ENCODE results near the gene ABL1.

ABL1 gene

GRCh38 chr9:130829762-130830161 lies 5.3 kb upstream of the ABL1 start:
- H3K9me3 ChIP-seq (replicated peaks; ENCODE audit: low read length): no peaks in the 10 kb centered on the region
- no peaks in the 10 kb centered on the region for H3K36me3 ChIP-seq (ENCODE audit: insufficient read depth, low read length)
- H3K9ac ChIP-seq (ENCODE audit: low read depth, low read length): no peak overlapping the region
- H3K27me3 ChIP-seq (ENCODE audit: control insufficient read depth, insufficient read depth, low read length): no peaks in the 10 kb centered on the region
- no peak overlapping the region for H3K4me3 ChIP-seq (ENCODE audit: low read length)
- H3K4me2 ChIP-seq (ENCODE audit: low read length): no peak overlapping the region
- H3K4me1 ChIP-seq (ENCODE audit: control insufficient read depth, insufficient read depth, low read length): peaks cover 38% of the 10 kb centered on the region

- no peak overlapping the region for H3K4me3 ChIP-seq (ENCODE audit: low read length)
- H3K36me3 ChIP-seq (ENCODE audit: insufficient read depth, low read length): no peaks in the 10 kb centered on the region
- H3K9ac ChIP-seq (ENCODE audit: low read depth, low read length): no peak overlapping the region
- H3K4me1 ChIP-seq (ENCODE audit: control insufficient read depth, insufficient read depth, low read length): peaks cover 35% of the 10 kb centered on the region
- H3K9me3 ChIP-seq (replicated peaks; ENCODE audit: low read length): no peaks in the 10 kb centered on the region
- no peak overlapping the region for H3K4me2 ChIP-seq (ENCODE audit: low read length)
- no peaks in the 10 kb centered on the region for H3K27me3 ChIP-seq (ENCODE audit: control insufficient read depth, insufficient read depth, low read length)
Observed at GRCh38 chr9:130830231-130830760, 4.8 kb upstream of the ABL1 start.

- H3K9ac ChIP-seq (ENCODE audit: low read depth, low read length): no peak overlapping the region
- H3K4me1 ChIP-seq (ENCODE audit: control insufficient read depth, insufficient read depth, low read length): peaks cover 27% of the 10 kb centered on the region
- no peaks in the 10 kb centered on the region for H3K9me3 ChIP-seq (replicated peaks; ENCODE audit: low read length)
- H3K27me3 ChIP-seq (ENCODE audit: control insufficient read depth, insufficient read depth, low read length): no peaks in the 10 kb centered on the region
- no peaks in the 10 kb centered on the region for H3K36me3 ChIP-seq (ENCODE audit: insufficient read depth, low read length)
- H3K4me3 ChIP-seq (ENCODE audit: low read length): no peak overlapping the region
- no peak overlapping the region for H3K4me2 ChIP-seq (ENCODE audit: low read length)
Observed at GRCh38 chr9:130831077-130831476, 4.0 kb upstream of the ABL1 start.

- Histone ChIP-seq H3K27me3 (ENCODE audit: control insufficient read depth, insufficient read depth, low read length) (no peaks in the 10 kb centered on the region), H3K4me1 (ENCODE audit: control insufficient read depth, insufficient read depth, low read length) (peaks cover 36% of the 10 kb centered on the region), H3K9ac (ENCODE audit: low read depth, low read length) (peak overlapping the region; percentile 93), H3K4me2 (ENCODE audit: low read length) (peak overlapping the region; percentile 84), H3K9me3 (replicated peaks; ENCODE audit: low read length) (no peaks in the 10 kb centered on the region), H3K4me3 (ENCODE audit: low read length) (no peak overlapping the region), H3K36me3 (ENCODE audit: insufficient read depth, low read length) (no peaks in the 10 kb centered on the region)
Observed at GRCh38 chr9:130833031-130833990, 1.7 kb upstream of the ABL1 start.

DNA sequence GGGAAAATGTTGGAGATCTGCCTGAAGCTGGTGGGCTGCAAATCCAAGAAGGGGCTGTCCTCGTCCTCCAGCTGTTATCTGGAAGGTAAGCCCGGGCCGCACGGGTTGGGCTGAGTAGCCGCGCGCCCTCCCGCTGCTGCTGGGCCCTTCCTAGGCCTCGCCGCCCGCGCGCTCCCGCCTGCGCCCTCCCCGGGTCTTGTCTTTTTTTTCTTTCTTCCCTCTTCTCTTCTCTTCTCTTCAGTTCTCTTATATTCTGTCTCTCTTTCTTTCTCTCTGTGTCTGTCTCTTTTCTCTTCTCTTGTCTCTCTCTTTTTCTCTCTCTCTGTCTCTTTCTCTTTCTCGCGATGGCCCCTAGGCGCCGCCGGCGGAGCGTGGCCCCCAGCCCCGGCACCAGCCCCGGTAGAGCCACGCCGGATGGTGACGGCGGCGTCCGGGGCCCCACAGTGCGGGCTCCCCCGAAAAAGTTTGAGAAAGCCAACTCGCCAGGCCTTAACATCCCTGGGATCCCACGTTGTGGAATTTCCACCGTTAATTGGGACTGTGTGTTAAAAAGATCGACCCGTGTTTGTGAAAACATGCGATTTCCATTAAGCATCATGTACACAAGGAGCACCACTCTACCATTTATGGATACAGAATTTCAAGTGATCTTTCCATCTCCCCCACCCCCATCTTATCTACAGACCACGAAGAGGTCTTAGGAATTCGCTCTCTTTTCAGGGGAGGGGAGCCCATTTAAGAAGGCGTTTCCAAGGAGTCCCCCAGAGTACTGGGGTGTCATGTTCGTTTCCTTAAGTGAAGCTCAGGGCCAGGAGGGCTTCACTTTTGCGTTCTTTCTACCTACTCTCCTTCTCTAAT lies 616 bp downstream of the ABL1 start:
- no peaks in the 10 kb centered on the region for H3K27me3 ChIP-seq (ENCODE audit: control insufficient read depth, insufficient read depth, low read length)
- no peaks in the 10 kb centered on the region for H3K9me3 ChIP-seq (replicated peaks; ENCODE audit: low read length)
- H3K4me1 ChIP-seq (ENCODE audit: control insufficient read depth, insufficient read depth, low read length): peaks cover 49% of the 10 kb centered on the region
- H3K4me2 ChIP-seq (ENCODE audit: low read length): peak overlapping the region; percentile 99
- peak overlapping the region; percentile 99 for H3K9ac ChIP-seq (ENCODE audit: low read depth, low read length)
- peak overlapping the region; percentile 89 for H3K4me3 ChIP-seq (ENCODE audit: low read length)
- H3K36me3 ChIP-seq (ENCODE audit: insufficient read depth, low read length): no peaks in the 10 kb centered on the region

DNA sequence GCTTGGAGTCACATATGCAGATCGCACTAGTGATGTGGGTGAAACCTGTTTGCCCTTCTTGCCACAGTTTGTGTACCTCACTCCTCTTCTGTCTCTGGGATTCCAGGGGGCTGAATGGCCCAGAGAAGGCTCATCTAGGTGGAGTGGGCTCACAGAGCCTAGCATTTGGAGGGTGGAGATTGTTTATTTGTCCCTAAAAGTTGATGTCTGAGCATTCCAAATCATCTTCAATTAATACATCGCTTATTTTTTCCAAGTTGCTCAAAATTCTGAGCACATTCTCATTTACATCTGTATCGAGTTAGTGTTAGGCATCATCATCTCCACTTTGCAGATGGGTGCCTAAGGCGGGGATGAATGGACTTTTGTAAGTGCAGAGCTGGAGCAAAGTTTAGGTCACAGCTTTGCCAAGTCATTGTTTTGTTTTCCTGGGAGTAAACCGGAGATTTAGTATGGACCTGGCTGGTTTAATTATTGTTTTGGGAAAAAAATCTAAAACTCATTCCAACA lies 2.0 kb downstream of the ABL1 start:
- peak overlapping the region; percentile 99 for H3K9ac ChIP-seq (ENCODE audit: low read depth, low read length)

DNA sequence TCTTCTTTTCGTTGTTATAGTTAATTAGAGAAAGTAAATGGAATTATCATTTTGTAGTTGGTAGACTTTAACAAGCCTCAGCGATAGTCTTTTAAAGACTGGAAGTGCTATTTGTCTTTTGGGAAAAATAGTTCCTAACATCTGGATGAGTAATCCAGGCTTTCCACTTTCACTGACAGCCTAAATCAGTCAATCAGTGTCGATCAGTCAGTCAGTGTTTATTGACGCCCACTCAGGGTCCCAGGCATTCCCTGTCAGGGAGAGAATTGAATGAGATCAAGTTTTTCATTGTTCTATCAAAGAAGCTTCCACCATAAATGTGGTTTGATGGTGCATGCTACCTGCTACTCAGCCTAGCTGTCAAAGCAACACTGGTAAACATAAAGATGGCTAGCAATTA lies 2.6 kb downstream of the ABL1 start:
- H3K4me1 ChIP-seq (ENCODE audit: control insufficient read depth, insufficient read depth, low read length): peaks cover 56% of the 10 kb centered on the region
- H3K4me3 ChIP-seq (ENCODE audit: low read length): peak overlapping the region; percentile 89
- H3K9me3 ChIP-seq (replicated peaks; ENCODE audit: low read length): no peaks in the 10 kb centered on the region
- H3K27me3 ChIP-seq (ENCODE audit: control insufficient read depth, insufficient read depth, low read length): no peaks in the 10 kb centered on the region
- no peaks in the 10 kb centered on the region for H3K36me3 ChIP-seq (ENCODE audit: insufficient read depth, low read length)
- peak overlapping the region; percentile 99 for H3K4me2 ChIP-seq (ENCODE audit: low read length)
- H3K9ac ChIP-seq (ENCODE audit: low read depth, low read length): peak overlapping the region; percentile 99

More for the DNA sequence above, 2.0 kb downstream of the ABL1 start:
- peak overlapping the region; percentile 99 for H3K4me2 ChIP-seq (ENCODE audit: low read length)
- H3K27me3 ChIP-seq (ENCODE audit: control insufficient read depth, insufficient read depth, low read length): no peaks in the 10 kb centered on the region
- no peaks in the 10 kb centered on the region for H3K9me3 ChIP-seq (replicated peaks; ENCODE audit: low read length)
- H3K4me3 ChIP-seq (ENCODE audit: low read length): peak overlapping the region; percentile 89
- no peaks in the 10 kb centered on the region for H3K36me3 ChIP-seq (ENCODE audit: insufficient read depth, low read length)
- peaks cover 50% of the 10 kb centered on the region for H3K4me1 ChIP-seq (ENCODE audit: control insufficient read depth, insufficient read depth, low read length)

DNA sequence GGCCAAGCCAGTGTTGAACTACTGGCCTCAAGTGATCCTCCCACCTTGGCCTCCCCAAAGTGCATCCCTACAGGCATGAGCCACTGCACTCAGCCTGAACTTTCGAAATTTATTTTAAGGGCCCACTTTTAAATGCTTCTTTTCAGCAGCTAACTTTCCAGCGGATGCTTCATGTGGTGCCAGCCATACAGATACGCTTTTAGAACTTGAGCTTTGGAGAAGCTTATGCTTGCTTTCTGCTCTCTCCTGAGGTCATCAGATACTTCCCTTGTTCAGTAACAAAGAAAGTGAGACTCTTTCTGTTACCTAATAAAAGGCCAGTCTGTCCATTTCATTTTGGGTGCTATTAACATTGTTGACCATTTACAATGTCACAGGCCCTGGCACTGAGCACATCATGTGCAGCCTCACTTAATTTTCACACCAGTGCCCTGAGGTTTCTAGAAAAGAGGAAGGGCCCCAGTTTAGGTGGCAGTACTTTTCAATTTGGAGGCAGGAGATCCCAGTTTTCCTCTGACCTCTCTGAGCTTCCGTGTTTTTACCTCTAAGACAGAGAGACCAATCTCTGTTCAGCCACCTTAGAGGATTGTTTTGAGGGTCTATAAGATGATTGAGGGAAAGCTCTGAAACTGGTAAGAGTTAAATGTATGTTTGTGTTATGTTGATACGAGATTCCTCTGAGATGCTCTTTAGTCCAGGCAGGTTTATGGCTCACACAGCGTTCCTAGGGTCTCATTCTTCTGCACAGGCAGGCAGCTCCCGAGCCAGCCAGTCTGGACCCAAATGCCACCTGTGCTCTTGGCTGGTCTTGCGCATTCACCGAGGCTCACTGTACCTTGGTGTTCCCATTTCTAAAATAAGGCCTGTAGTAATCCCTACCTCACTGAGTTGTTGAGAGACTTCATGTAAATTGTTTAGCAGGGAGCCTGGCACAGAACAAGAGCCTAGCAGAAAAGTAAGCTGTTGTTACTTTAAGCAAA lies 4.4 kb downstream of the ABL1 start:
- H3K4me1 ChIP-seq (ENCODE audit: control insufficient read depth, insufficient read depth, low read length): peaks cover 60% of the 10 kb centered on the region

DNA sequence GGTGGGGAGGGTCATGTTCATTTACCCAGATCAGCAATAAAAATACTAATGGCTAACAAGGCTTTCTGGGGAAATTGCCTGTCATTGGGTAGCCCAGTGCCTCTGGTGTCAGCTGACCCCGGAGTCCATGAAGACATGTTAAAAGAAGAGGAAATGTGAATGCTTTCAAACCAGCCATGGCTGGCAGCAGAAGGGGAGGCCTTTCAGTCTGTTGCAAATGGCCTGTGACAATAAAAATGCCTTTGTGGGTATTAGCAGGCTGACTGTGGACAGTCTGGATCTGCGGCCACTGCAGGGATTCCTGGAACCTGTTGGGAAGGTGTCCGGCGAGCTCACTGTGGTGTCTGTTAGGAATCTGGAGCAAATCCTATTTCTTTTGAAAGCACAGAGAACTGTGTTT lies 7.5 kb downstream of the ABL1 start:
- Histone ChIP-seq H3K4me2 (ENCODE audit: low read length) (no peak overlapping the region), H3K36me3 (ENCODE audit: insufficient read depth, low read length) (no peaks in the 10 kb centered on the region), H3K9ac (ENCODE audit: low read depth, low read length) (no peak overlapping the region), H3K9me3 (replicated peaks; ENCODE audit: low read length) (no peaks in the 10 kb centered on the region), H3K4me1 (ENCODE audit: control insufficient read depth, insufficient read depth, low read length) (peaks cover 80% of the 10 kb centered on the region), H3K4me3 (ENCODE audit: low read length) (no peak overlapping the region), H3K27me3 (ENCODE audit: control insufficient read depth, insufficient read depth, low read length) (no peaks in the 10 kb centered on the region)

More for the DNA sequence above, 4.4 kb downstream of the ABL1 start:
- no peaks in the 10 kb centered on the region for H3K9me3 ChIP-seq (replicated peaks; ENCODE audit: low read length)
- H3K36me3 ChIP-seq (ENCODE audit: insufficient read depth, low read length): no peaks in the 10 kb centered on the region
- H3K27me3 ChIP-seq (ENCODE audit: control insufficient read depth, insufficient read depth, low read length): no peaks in the 10 kb centered on the region
- peak overlapping the region; percentile 41 for H3K9ac ChIP-seq (ENCODE audit: low read depth, low read length)
- peak overlapping the region; percentile 99 for H3K4me2 ChIP-seq (ENCODE audit: low read length)
- H3K4me3 ChIP-seq (ENCODE audit: low read length): peak overlapping the region; percentile 13

DNA sequence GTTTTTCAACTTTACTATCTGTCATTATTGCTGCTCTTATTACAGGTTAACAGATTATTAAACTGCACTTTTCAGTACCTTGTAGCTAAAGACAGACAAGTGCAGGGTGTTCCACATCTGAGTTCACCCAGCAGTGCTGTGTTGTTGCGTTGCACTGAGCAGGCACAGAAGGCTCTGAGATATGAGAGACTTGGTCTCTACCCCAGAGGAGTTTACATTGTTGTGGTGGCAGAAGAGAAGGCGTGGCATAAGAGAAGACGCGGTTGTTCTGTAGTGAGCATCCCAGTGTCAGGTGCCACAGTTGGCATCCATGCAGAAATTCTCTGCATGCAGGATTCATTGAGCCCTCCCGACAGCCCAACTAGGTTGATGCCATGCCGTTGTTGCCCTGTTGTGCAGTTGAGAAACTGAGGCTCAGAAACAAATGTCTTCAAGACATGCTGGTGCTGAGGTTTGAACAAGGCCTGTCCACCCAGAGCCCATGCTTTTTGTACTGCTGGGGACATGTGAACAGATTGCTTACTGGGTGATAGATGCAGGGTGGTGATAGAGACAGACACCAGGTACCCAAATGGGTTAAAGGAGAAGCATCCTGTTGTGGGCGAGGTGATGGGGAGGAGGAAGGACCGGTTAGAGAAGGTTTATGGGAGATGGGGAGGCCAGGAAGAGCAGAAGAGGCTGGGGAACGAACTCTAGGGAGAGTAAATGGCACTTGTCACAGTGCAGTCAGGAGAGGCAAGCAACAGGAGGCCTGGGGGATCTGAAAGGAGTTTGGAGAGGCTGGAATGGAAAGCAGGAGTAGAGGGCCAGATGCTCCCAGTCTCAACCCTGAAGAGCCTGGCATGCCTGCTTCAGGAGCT lies 8.2 kb downstream of the ABL1 start:
- H3K4me3 ChIP-seq (ENCODE audit: low read length): no peak overlapping the region
- no peak overlapping the region for H3K9ac ChIP-seq (ENCODE audit: low read depth, low read length)
- no peaks in the 10 kb centered on the region for H3K36me3 ChIP-seq (ENCODE audit: insufficient read depth, low read length)
- no peaks in the 10 kb centered on the region for H3K9me3 ChIP-seq (replicated peaks; ENCODE audit: low read length)
- H3K4me2 ChIP-seq (ENCODE audit: low read length): peak overlapping the region; percentile 11
- H3K27me3 ChIP-seq (ENCODE audit: control insufficient read depth, insufficient read depth, low read length): no peaks in the 10 kb centered on the region
- H3K4me1 ChIP-seq (ENCODE audit: control insufficient read depth, insufficient read depth, low read length): peaks cover 79% of the 10 kb centered on the region

Measured in skeletal muscle satellite cell (primary cell).